Adrenal gland (tissue), 5 donors: ENCODE results near the gene ABLIM2.

Source experiments
- CTCF ChIP-seq, 6 experiments: fragments of 450-650 bp in 4 of 6; fragments of 200-600 bp in 2 of 6; sonication (generic) in 1 of 6; IDR thresholded peaks; 1 replicate in 5 of 6; 2 replicates in 1 of 6; pipeline versions ENCODE4 v1.5.1 to v1.8.0; 2016 to 2021; ENCODE audit warnings: antibody characterized with exemption in 6 of 6, mild to moderate bottlenecking in 2 of 6, moderate library complexity in 1 of 6
- POLR2A ChIP-seq, 2 donors: fragments of 450-650 bp; IDR thresholded peaks; one replicate each; pipeline ENCODE4 v1.6.1; 2017; ENCODE audit warnings: antibody characterized with exemption in 2 of 2, mild to moderate bottlenecking in 2 of 2, moderate library complexity in 1 of 2
- donor health status: DM: no; HTN: no; CAD: no.

- no peak for TF ChIP-seq CTCF (IDR thresholded peaks at IDR 0.05)
- TF ChIP-seq POLR2A (IDR thresholded peaks at IDR 0.05) = no peak
These were observed 86.2 kb downstream of the ABLIM2 start for GRCh38 chr4:8072235-8072968.
